Glutamatergic neuron (in vitro differentiated cells): ENCODE data around the gene SELENOH. TPM values are rescaled to one million over a fixed set of nuclear protein-coding genes. Genes with fewer than 3 reads are reported as not detected.

Experiments
- DNase-seq: peaks from one replicate; pipeline ENCODE4 v3.0.0; 2022
- H3K27ac Mint-ChIP-seq: one replicate; pipeline ENCODE4 v1.8.0; 2020; ENCODE audit warnings: mild to moderate bottlenecking, mixed read lengths, inconsistent platforms; ENCODE audit not compliant: unreplicated experiment
- H3K27me3 Mint-ChIP-seq: one replicate; pipeline ENCODE4 v1.8.0; 2020; ENCODE audit warnings: mild to moderate bottlenecking, moderate library complexity, mixed read lengths, inconsistent platforms; ENCODE audit not compliant: unreplicated experiment
- H3K36me3 Mint-ChIP-seq: one replicate; pipeline ENCODE4 v1.8.0; 2020; ENCODE audit warnings: mild to moderate bottlenecking, mixed read lengths, inconsistent platforms; ENCODE audit not compliant: unreplicated experiment
- H3K4me1 Mint-ChIP-seq: one replicate; pipeline ENCODE4 v1.8.0; 2020; ENCODE audit warnings: mild to moderate bottlenecking, low read depth, mixed read lengths, inconsistent platforms; ENCODE audit not compliant: unreplicated experiment
- H3K4me3 Mint-ChIP-seq: one replicate; pipeline ENCODE4 v1.8.0; 2020; ENCODE audit warnings: mild to moderate bottlenecking, mixed read lengths, inconsistent platforms; ENCODE audit not compliant: unreplicated experiment
- H3K9me3 Mint-ChIP-seq: one replicate; pipeline ENCODE4 v1.8.0; 2020; ENCODE audit warnings: mild to moderate bottlenecking, moderate library complexity, mixed read lengths, inconsistent platforms; ENCODE audit not compliant: unreplicated experiment
- total RNA-seq: library from RNA; stranded (reverse); fragmentation: NEBNext Ultra II Directional; extraction: Animal tissue kit (Norgen Biotek cat#: 25700); gene quantifications from one replicate; pipeline ENCODE4 v1.2.1, GENCODE V29; 2021; ENCODE audit not compliant: unreplicated experiment
- TF ChIP-seq, protein P1 (sequence below): fragments of 200-600 bp; sonication (generic); IDR thresholded peaks from one replicate; pipeline ENCODE4 v1.5.0; 2021; ENCODE audit not compliant: partially characterized antibody, unreplicated experiment

SELENOH gene
- total RNA-seq, 1 donor from 2014 or later, result 98.8 TPM

DNA sequence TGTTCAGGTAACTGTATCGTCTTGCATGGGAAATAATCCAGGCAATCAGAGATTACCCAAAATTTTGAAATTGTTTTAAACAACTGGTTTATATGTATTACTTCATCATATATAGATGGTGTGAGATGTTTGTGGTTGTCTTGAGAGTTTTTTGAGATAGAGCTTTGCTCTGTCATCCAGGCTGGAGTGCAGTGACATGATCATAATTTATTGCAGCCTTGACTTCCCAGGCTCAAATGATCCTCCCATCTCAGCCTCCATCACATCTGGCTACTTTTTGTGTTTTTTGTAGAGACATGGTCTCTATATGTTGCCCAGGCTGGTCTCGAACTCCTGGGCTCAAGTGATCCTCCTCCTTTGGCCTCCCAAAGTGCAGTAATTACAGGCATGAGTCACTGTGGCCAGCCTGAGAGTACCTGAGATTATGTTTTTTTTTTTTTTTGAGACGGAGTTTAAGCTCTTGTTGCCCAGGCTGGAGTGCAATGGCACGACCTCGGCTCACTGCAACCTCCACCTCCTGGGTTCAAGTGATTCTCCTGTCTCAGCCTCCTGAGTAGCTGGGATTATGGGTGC is 31.8 kb downstream of the SELENOH start:
- H3K9me3 Mint-ChIP-seq, result peaks cover 4% of the 10 kb centered on the region
- DNase-seq, result no peak
- no peak overlapping the region for H3K4me3 Mint-ChIP-seq
- peaks cover 7% of the 10 kb centered on the region for H3K27me3 Mint-ChIP-seq
- TF ChIP-seq, protein P1, sequence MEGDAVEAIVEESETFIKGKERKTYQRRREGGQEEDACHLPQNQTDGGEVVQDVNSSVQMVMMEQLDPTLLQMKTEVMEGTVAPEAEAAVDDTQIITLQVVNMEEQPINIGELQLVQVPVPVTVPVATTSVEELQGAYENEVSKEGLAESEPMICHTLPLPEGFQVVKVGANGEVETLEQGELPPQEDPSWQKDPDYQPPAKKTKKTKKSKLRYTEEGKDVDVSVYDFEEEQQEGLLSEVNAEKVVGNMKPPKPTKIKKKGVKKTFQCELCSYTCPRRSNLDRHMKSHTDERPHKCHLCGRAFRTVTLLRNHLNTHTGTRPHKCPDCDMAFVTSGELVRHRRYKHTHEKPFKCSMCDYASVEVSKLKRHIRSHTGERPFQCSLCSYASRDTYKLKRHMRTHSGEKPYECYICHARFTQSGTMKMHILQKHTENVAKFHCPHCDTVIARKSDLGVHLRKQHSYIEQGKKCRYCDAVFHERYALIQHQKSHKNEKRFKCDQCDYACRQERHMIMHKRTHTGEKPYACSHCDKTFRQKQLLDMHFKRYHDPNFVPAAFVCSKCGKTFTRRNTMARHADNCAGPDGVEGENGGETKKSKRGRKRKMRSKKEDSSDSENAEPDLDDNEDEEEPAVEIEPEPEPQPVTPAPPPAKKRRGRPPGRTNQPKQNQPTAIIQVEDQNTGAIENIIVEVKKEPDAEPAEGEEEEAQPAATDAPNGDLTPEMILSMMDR, result no peak
- no peaks in the 10 kb centered on the region for H3K36me3 Mint-ChIP-seq
- H3K4me1 Mint-ChIP-seq, result peaks cover 55% of the 10 kb centered on the region
- no peak overlapping the region for H3K27ac Mint-ChIP-seq

DNA sequence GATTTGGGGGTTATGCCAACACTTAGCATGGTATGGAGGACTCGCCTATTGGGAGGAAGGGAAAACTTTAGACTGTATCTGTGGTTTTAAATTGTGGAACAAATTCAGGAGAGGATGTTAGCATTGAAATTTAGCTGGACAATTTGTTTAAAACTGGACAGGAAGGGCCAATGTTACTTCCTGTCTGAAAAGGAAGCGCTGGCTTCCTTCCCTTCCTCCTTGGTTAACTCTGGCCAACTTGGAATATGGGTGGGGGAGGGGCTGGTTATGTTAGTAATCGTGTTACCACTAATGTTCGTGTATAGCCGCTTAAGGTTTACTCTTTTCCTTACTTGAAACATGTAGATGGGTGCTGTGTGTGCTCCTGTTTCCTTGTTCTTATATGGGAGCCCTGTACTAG is 34.2 kb downstream of the SELENOH start:
- TF ChIP-seq, protein P1, result no peak
- Mint-ChIP-seq H3K4me3 (peak overlapping the region; percentile 82), H3K27me3 (peaks cover 8% of the 10 kb centered on the region), H3K4me1 (peaks cover 68% of the 10 kb centered on the region), H3K27ac (peak overlapping the region; percentile 90), H3K36me3 (no peaks in the 10 kb centered on the region), H3K9me3 (no peaks in the 10 kb centered on the region)
- DNase-seq, result no peak

DNA sequence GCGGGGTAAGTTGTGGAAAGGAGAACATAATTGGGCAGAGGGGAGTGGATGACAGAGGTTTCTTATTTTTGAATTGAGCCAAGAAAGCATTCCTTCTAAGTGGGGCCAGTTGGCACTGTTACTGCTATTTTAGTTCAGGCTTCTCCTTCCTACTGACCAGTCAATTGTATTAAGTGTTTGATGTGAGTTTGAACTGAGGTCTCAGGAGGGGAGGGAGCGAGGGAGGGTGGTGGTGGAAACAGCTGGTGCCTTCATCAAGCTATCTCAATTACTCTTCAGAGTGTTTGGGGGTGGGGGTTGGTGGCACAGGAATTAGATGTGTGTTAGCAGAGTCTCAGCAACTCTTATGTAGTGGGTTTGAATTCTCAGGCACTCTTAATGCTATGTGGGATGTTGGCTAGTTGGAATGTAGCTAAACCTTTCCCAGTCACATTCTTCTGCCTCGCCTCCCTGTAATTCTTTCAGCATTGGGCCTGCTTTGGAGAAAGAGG is 34.8 kb downstream of the SELENOH start:
- TF ChIP-seq, protein P1, result no peak
- DNase-seq, result peak; percentile 45
- Mint-ChIP-seq H3K27ac (peak overlapping the region; percentile 90), H3K27me3 (peaks cover 9% of the 10 kb centered on the region), H3K4me1 (peaks cover 71% of the 10 kb centered on the region), H3K4me3 (peak overlapping the region; percentile 82), H3K9me3 (no peaks in the 10 kb centered on the region), H3K36me3 (no peaks in the 10 kb centered on the region)

DNA sequence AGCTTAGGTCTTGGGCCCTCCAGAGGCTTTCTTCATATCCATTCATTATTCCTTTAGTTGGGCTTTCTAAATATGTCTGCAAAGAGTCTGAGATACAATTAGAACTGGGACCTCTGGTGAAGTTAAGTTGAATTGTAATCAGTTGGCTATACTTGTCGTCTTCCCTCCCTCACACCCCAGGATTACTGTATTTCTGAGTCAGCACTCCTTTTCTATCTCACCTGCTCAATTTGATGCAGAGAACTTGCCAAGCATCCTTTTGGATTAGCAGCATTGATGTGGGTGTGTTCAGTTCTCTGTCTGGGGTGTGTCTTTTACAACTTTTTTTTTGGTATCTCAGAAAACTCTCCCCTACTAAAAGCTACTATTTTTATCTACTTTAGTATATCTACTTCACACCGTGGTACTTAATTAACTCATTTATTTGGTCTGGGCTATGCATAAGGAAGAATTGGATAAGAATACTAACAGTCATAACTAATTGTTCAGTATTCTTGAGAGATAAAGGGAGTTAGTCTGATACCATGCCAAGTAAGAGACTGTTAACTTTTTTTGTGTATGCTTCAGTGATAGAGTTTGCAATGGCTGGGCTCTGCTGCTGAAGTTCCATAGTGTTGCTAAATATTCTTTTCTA is 35.4 kb downstream of the SELENOH start:
- Mint-ChIP-seq H3K27me3 (peaks cover 6% of the 10 kb centered on the region), H3K9me3 (no peaks in the 10 kb centered on the region), H3K4me3 (peak overlapping the region; percentile 82), H3K36me3 (no peaks in the 10 kb centered on the region), H3K4me1 (peaks cover 72% of the 10 kb centered on the region), H3K27ac (peak overlapping the region; percentile 90)
- TF ChIP-seq, protein P1, result no peak
- DNase-seq, result no peak

DNA sequence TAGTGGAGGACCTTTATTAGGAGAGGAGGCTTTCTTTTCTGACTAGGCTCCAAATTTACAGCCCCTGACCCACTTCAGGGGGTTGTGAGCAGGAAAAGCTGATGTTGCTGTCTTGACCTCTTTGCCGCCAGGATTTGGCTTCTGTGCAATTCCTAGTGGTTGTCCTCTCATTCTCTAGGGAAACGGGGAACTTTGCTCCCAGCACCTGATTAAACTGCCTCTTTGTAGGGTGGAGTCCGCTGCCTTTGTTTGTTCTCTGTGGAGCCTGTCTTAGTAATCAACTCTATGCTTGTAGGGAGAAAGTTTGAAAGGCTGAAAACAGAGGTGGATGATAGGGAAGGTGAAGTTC is 36.7 kb downstream of the SELENOH start:
- no peaks in the 10 kb centered on the region for H3K36me3 Mint-ChIP-seq
- peaks cover 73% of the 10 kb centered on the region for H3K4me1 Mint-ChIP-seq
- H3K9me3 Mint-ChIP-seq, result peaks cover 2% of the 10 kb centered on the region
- peak overlapping the region; percentile 88 for H3K27ac Mint-ChIP-seq
- peaks cover 6% of the 10 kb centered on the region for H3K27me3 Mint-ChIP-seq
- peak overlapping the region; percentile 76 for H3K4me3 Mint-ChIP-seq
- TF ChIP-seq, protein P1, result no peak
- DNase-seq, result no peak
